ENCODE data around the gene TMEM119.
A peak's percentile ranks its signal among the peaks of the same experiment; 100 is the strongest.
"Not testable (repeated sequence)": the region's sequence is repeated elsewhere in the genome, so short reads cannot be mapped to it uniquely, and the experiment has no call there.

Gene TMEM119

GRCh38 chr12:108581311-108582227 lies 16.3 kb downstream of the TMEM119 start:
- DNase-seq = no peak

- DNase-seq = no peak
Observed at GRCh38 chr12:108580531-108580930, 17.4 kb downstream of the TMEM119 start.

- no peak for DNase-seq
Observed at GRCh38 chr12:108578813-108579212, 19.1 kb downstream of the TMEM119 start.

- no peak for DNase-seq
Observed at GRCh38 chr12:108578264-108578663, 19.6 kb downstream of the TMEM119 start.

- DNase-seq = no peak
Observed at GRCh38 chr12:108577458-108577857, 20.4 kb downstream of the TMEM119 start.

- no peak for DNase-seq
Observed at GRCh38 chr12:108576660-108577234, 21.1 kb downstream of the TMEM119 start.

GRCh38 chr12:108575199-108575912 lies 22.5 kb downstream of the TMEM119 start:
- DNase-seq = no peak

- not testable (repeated sequence) for DNase-seq
Observed at GRCh38 chr12:108574276-108574675, 23.6 kb downstream of the TMEM119 start.

- DNase-seq = peak; percentile 88
Observed at GRCh38 chr12:108573317-108573716, 24.6 kb downstream of the TMEM119 start.

GRCh38 chr12:108572166-108572790 lies 25.6 kb downstream of the TMEM119 start:
- peak; percentile 42 for DNase-seq

- DNase-seq = no peak
Observed at GRCh38 chr12:108571609-108572165, 26.2 kb downstream of the TMEM119 start.

- DNase-seq = peak; percentile 30
Observed at GRCh38 chr12:108570743-108571608, 26.9 kb downstream of the TMEM119 start.

GRCh38 chr12:108568338-108569154 lies 29.3 kb downstream of the TMEM119 start:
- DNase-seq = peak; percentile 93

- DNase-seq = no peak
Observed at GRCh38 chr12:108567406-108568337, 30.2 kb downstream of the TMEM119 start.

GRCh38 chr12:108566452-108566851 lies 31.4 kb downstream of the TMEM119 start:
- DNase-seq = no peak

- peak; percentile 70 for DNase-seq
Observed at GRCh38 chr12:108565976-108566375, 31.9 kb downstream of the TMEM119 start.

GRCh38 chr12:108565146-108565545 lies 32.7 kb downstream of the TMEM119 start:
- DNase-seq = no peak

GRCh38 chr12:108564724-108565123 lies 33.2 kb downstream of the TMEM119 start:
- no peak for DNase-seq

- no peak for DNase-seq
Observed at GRCh38 chr12:108563804-108564151, 34.1 kb downstream of the TMEM119 start.
